Endothelial cell of umbilical vein (primary cell): Measurements from ENCODE around the gene ATG4D. TPM values are rescaled to one million over a fixed set of nuclear protein-coding genes. Genes with fewer than 3 reads are reported as not detected.

ENCODE experiments used
- BruUV-seq: library from RNA; stranded (reverse); fragments of 400-500 nt; replicated peaks from 2 replicates; lab custom pipeline; 2021; lab: Mats Ljungman, UMichigan
- CTCF ChIA-PET: fragments of 300-600, 350-600 bp; sonication (Branson Sonifier 250); formaldehyde crosslinking; loops from one replicate; lab custom pipeline; 2021; ENCODE audit warnings: antibody characterized with exemption, inconsistent platforms; lab: Charles Lee
- POLR2A ChIA-PET: fragments of 300-600, 350-600 bp; sonication (Branson Sonifier 250); formaldehyde crosslinking; loops from one replicate; lab custom pipeline; 2021; ENCODE audit warnings: antibody characterized with exemption, inconsistent platforms; lab: Charles Lee
- DNase-seq: peaks from one replicate; pipeline ENCODE4 v3.0.0-alpha.2; 2011; ENCODE audit warnings: low read depth, low spot score
- FAIRE-seq: peaks from 2 replicates; lab custom pipeline; 2011; peaks lifted over from hg19 to GRCh38; lab: Jason Lieb, UNC
- H2AFZ ChIP-seq: 2 replicates; pipeline ENCODE4 v1.6.0; 2012; ENCODE audit warnings: low read depth, low read length, control low read depth, inconsistent platforms
- H3K27ac ChIP-seq: 2 replicates; pipeline ENCODE4 v1.5.1; 2011; ENCODE audit warnings: low read depth, mild to moderate bottlenecking, control low read depth, low read length, moderate library complexity; ENCODE audit not compliant: insufficient read depth
- H3K27me3 ChIP-seq, 2 experiments: 2 replicates each; pipeline versions ENCODE4 v1.6.0 to v1.6.1; 2011; ENCODE audit warnings: low read length in 2 of 2, mixed read lengths in 1 of 2; ENCODE audit not compliant: control insufficient read depth in 2 of 2, insufficient read depth in 2 of 2
- H3K36me3 ChIP-seq, 2 experiments: 2 replicates in 1 of 2; 3 replicates in 1 of 2; pipeline ENCODE4 v1.5.1; 2011; ENCODE audit warnings: low read length in 2 of 2, mild to moderate bottlenecking in 1 of 2, moderate library complexity in 1 of 2; ENCODE audit not compliant: control insufficient read depth in 2 of 2, insufficient read depth in 2 of 2; ENCODE audit errors: extremely low read depth in 1 of 2
- H3K4me1 ChIP-seq: 3 replicates; pipeline ENCODE4 v1.5.1; 2011; ENCODE audit warnings: mild to moderate bottlenecking, low read length; ENCODE audit not compliant: control insufficient read depth, insufficient read depth; ENCODE audit errors: extremely low read depth
- H3K4me2 ChIP-seq: 2 replicates; pipeline ENCODE4 v1.6.1; 2011; ENCODE audit warnings: low read length, control low read depth, mixed read lengths; ENCODE audit not compliant: insufficient read depth
- H3K4me3 ChIP-seq, 3 experiments: fragments of 200-600 bp in 1 of 3; sonication (generic), shearing (Covaris generic) in 1 of 3; replicated peaks in 1 of 3; 2 replicates each; pipeline ENCODE4 v1.5.1; 2011 to 2016; ENCODE audit warnings: control low read depth in 3 of 3, low read length in 3 of 3, mild to moderate bottlenecking in 2 of 3, inconsistent platforms in 1 of 3, low read depth in 1 of 3, moderate library complexity in 1 of 3; ENCODE audit not compliant: insufficient read depth in 1 of 3
- H3K79me2 ChIP-seq: 2 replicates; pipeline ENCODE4 v1.6.0; 2012; ENCODE audit warnings: low read length, inconsistent platforms; ENCODE audit not compliant: control insufficient read depth, insufficient read depth
- H3K9ac ChIP-seq: replicated peaks from 2 replicates; pipeline ENCODE3; 2011; ENCODE audit warnings: low read length, control low read depth; ENCODE audit not compliant: insufficient read depth; ENCODE audit errors: extremely low read depth
- H3K9me1 ChIP-seq: replicated peaks from 3 replicates; pipeline ENCODE4 v1.6.0; 2011; ENCODE audit warnings: mild to moderate bottlenecking, low read length; ENCODE audit not compliant: control insufficient read depth, insufficient read depth; ENCODE audit errors: extremely low read depth
- H3K9me3 ChIP-seq: replicated peaks from 2 replicates; pipeline ENCODE4 v1.5.1; 2012; ENCODE audit warnings: low read length, inconsistent platforms; ENCODE audit not compliant: control insufficient read depth, insufficient read depth
- H4K20me1 ChIP-seq: replicated peaks from 2 replicates; pipeline ENCODE3; 2011; ENCODE audit warnings: mild to moderate bottlenecking, low read length; ENCODE audit not compliant: control insufficient read depth, insufficient read depth; ENCODE audit errors: extremely low read depth
- CTCF ChIP-seq, 2 donors: IDR thresholded peaks; 1 replicate in 1 of 2; 2 replicates in 1 of 2; pipeline ENCODE4 v1.5.1; 2011; ENCODE audit warnings: low read length in 2 of 2, mild to moderate bottlenecking in 2 of 2, moderate library complexity in 2 of 2, control low read depth in 1 of 2, inconsistent platforms in 1 of 2, low read depth in 1 of 2; ENCODE audit not compliant: insufficient read depth in 1 of 2; ENCODE audit errors: extremely low read depth in 1 of 2
- MAX ChIP-seq: IDR thresholded peaks from 2 replicates; pipeline ENCODE4 v1.6.1; 2011; ENCODE audit not compliant: insufficient read depth, insufficient read length
- MYC ChIP-seq: IDR thresholded peaks from one replicate; pipeline ENCODE4 v1.6.1; 2011; ENCODE audit warnings: mild to moderate bottlenecking, low read depth, low read length
- POLR2AphosphoS5 ChIP-seq: IDR thresholded peaks from 2 replicates; pipeline ENCODE4 v1.6.1; 2012; ENCODE audit warnings: low read depth, mild to moderate bottlenecking, control low read depth, low read length, moderate library complexity; ENCODE audit not compliant: insufficient read depth
- dilution Hi-C: fragments of 300-500 bp; cut with MboI; formaldehyde crosslinking; loops from one replicate; pipeline ENCODE4 v1.15.0; 2019; ENCODE audit warnings: low sequenced_read_pairs; ENCODE audit not compliant: extremely low pct_ligation_motif_present
- intact Hi-C: fragments of 100-400 bp; cut with micrococcal nuclease; formaldehyde crosslinking; loops from one replicate; pipeline ENCODE4 v1.10.0; 2022
- polyA plus RNA-seq, 4 experiments: library from polyadenylated mRNA; depleted of rRNA in 3 of 4; stranded (reverse) in 3 of 4; unstranded in 1 of 4; fragments of >200 nt; gene quantifications; 2 replicates each; pipeline versions ENCODE4 v1.2.1 to v1.2.3, GENCODE V29; 2011 to 2012; ENCODE audit warnings: missing spikeins in 1 of 4
- total RNA-seq: library from RNA; stranded (reverse); gene quantifications from 2 replicates; pipeline ENCODE4 v1.2.3, GENCODE V29; 2021

Gene ATG4D
- total and polyA plus RNA-seq, 2 donors (not counting 3 experiments of a cell fraction or from before 2014, with no cell fraction given): 19.8 to 24.9 TPM

GRCh38 chr19:10580979-10581631 lies 37.4 kb downstream of the ATG4D start:
- no peak overlapping the region for H3K4me3 ChIP-seq
- ChIA-PET CTCF (interaction anchor here (0.6 to 9.1 kb wide), 51 partner anchors 9 to 283 kb away, joined by 3 to 654 read pairs (median 4); partner anchors contain the start of genes CDC37, KRI1, QTRT1 and SLC44A2), POLR2A (interaction anchor here (0.5 to 1.2 kb wide), 3 partner anchors 60 to 438 kb away, joined by 3 to 6 read pairs (median 5); no protein-coding TSS in a partner anchor)
- no peak overlapping the region for H3K27ac ChIP-seq
- no peak overlapping the region for H3K9ac ChIP-seq
- FAIRE-seq: peak; percentile 96
- no peaks in the 10 kb centered on the region for H4K20me1 ChIP-seq
- H2AFZ ChIP-seq: peak overlapping the region; percentile 72
- H3K4me1 ChIP-seq: no peaks in the 10 kb centered on the region
- H3K27me3 ChIP-seq: no peaks in the 10 kb centered on the region
- no TSS peak for BruUV-seq
- H3K79me2 ChIP-seq: no peaks in the 10 kb centered on the region
- no peaks in the 10 kb centered on the region for H3K9me1 ChIP-seq
- TF ChIP-seq MYC (no peak), MAX (peak; percentile 60), CTCF (IDR thresholded peaks at IDR 0.05; ENCODE audit: extremely low read depth in 1 of 2, insufficient read depth in 1 of 2, low read depth in 1 of 2, low read length in 2 of 2) (peak; percentile 98), POLR2AphosphoS5 (no peak)
- H3K36me3 ChIP-seq: no peaks in the 10 kb centered on the region
- dilution Hi-C loops (no loop called here), intact Hi-C loops (loop anchor here (1.0 to 5.0 kb wide), 4 partner anchors 24 to 118 kb away; partner anchors contain the start of gene SLC44A2)
- no peaks in the 10 kb centered on the region for H3K9me3 ChIP-seq
- DNase-seq: peak; percentile 88
- H3K4me2 ChIP-seq: no peak overlapping the region
